Activated T-helper 9 cell treated with anti-CD3 and anti-CD28 coated beads, Interleukin-2, amount 50 U/mL, for 16 hours (primary cell): ENCODE results near the gene TP73.
"Not testable (repeated sequence)": the region's sequence is repeated elsewhere in the genome, so short reads cannot be mapped to it uniquely, and the experiment has no call there.

Experiments used
- DNase-seq: peaks from one replicate; pipeline ENCODE4 v3.0.0-alpha.2; 2020; ENCODE audit warnings: low read depth

Gene TP73

DNA sequence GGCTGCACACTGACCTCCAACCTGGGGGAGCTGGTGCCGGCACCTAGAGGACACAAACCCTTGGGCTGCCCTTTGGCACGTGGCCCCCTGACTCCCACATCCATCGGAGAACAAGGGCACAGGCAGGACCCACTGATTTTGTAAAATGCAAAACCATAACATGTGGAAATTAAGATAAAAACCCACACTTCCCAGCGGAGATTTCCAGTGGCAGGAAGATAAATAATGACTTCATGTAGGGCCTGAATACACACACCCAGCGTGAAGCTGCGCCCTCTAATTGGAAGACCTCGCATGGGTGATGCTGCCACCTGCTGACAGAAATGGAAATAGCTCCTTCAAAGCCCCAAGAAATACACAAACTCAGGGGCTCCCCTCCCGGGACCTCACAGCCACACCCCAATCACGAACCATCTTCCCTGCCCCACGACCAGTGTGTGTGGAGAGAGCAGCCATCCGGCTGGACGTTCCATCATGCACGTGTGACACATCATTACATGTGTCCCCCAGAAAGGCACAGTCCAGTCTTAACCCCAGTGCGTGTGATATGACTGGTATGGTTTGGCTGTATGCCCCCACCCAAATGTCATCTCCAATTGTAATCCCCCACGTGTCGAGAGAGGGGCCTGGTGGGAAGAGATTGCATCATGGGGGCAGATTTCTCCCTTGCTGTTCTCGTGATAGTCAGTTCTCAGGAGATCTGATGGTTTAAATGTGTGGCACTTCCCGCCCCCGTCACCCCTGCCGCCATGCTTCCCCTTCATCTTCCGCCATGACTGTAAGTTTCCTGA, 33.2 kb upstream of the TP73 start:
- DNase-seq = peak; percentile 53

DNA sequence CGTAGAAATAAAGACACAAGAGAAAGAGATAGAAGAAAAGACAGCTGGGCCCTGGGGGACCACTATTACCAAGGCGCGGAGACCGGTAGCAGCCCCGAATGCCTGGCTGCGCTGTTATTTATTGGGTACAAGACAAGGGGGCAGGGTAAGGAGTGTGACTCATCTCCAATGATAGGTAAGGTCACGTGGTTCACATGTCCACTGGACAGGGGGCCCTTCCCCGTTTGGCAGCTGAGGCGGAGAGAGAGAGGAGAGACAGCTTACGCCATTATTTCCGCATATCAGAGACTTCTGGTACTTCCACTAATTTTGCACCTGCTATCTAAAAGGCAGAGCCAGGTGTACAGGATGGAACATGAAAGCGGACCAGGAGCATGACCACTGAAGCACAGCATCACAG, 31.6 kb upstream of the TP73 start:
- no peak for DNase-seq

DNA sequence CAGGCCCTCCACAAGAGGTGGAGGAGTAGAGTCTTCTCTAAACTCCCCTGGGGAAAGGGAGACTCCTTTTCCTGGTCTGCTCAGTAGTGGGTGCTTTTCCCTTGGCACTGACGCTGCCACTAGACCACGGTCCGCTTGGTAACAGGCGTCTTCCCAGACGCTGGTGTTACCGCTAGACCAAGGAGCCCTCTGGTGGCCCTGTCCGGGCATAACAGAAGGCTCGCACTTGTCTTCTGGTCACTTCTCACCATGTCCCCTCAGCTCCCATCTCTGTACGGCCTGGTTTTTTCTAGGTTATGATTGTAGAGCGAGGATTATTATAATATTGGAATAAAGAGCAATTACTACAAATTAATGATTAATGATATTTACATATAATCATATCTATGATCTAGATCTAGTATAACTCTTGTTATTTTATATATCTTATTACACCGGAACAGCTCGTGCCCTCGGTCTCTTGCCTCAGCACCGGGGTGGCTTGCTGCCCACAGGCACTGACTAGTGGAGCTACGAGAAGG, 31.1 kb upstream of the TP73 start:
- not testable (repeated sequence) for DNase-seq

DNA sequence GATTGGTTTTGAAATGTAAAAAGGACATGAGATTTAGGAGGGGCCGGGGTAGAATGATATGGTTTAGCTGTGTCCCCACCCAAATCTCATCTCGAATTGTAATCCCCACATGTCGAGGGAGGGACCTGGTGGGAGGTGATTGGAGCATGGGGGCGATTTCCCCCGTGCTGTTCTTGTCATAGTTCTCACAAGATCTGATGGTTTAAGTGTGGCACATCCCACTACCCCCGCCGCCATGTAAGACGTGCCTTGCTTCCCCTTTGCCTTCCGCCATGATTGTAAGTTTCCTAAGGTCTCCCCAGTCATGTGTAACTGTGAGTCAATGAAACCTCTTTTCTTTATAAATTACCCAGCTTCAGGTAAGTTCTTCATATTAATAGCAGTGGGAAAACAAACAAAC, 30.2 kb upstream of the TP73 start:
- DNase-seq = not testable (repeated sequence)

DNA sequence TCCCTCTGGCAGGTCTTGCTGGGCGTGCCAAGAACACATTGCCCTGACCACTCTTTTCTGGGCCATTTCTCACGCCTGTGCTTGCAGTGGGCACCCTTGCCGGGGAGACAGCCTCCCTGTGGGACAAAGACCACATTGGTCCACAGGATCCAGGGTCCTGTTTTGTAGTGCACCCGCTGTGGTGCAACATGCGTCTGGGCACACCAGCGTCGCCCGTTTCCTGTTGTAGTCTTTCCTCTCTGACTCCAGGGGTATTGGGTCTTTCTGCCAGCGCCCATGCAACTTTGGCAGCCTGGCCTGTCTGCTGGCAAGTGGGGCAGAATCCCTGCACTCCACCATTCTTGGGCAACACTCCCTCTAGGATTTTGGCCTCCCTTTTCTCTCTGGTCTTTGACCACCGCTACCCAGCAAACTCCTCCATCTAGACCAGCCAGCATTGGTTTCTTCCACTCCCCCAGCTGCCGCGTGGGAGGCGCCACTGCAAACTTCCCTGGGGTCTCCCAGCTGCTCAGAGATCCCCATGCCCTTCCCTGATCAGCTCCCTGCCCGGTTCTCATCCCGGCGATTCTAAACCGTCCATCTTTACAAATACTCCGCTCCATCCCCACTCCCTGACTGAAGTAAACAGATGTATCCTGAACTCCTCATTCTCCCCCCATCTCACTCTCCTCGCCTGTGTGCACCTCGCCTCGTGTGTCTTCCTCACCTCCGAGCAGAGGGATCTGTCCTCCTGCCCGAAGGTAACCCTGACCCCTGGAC, 28.7 kb upstream of the TP73 start:
- no peak for DNase-seq

DNA sequence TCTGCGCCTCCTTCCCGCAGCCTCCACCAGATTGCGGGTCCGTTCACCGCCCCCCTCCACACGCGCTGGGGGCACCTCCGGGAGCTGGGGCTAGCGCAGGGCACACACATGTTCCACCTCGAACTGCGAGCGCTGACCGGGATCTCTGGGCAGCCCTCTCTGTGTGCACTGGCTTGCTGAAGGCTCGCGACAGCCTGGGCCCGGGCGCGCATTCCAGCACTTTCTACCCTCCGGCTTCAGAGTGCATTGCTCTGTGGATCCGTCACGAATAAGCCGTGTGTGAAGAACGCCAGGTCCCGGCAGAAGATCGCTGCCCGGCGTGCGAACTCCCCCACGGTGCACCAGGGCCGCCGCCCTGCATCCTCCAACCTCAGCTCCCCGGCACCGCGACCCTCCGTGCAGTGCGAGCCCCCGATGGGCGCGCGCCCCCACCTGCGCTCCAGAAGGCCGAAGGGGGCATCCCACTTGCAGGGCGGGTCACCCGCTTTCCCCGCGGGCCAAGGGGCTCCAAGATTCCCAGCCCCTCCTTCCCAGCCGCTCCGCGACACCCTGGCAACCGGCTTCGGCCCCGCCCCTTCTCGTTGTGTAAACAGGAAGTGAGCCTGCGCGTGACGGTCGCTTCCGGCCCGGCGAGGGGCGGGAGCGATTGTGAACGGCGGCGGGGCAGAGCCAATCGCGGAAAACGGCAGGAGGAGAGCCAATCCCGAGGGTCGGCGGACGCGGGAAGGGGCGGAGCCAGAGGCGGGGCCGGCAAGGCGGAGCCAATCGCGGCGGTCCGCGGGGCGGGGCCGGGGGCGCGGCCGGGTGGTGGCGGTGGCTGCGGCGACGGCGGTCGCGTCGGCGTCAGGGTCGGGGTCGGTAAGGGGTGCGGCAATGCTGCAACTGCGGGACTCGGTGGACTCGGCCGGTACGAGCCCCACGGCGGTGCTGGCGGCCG, 27.8 kb upstream of the TP73 start, which contains the start of gene TPRG1L:
TPRG1L (plus strand) TSS at position 816 of the 937 bp plus-strand sequence; CDS start at position 874, 58 bp downstream.
- DNase-seq = peak; percentile 99

DNA sequence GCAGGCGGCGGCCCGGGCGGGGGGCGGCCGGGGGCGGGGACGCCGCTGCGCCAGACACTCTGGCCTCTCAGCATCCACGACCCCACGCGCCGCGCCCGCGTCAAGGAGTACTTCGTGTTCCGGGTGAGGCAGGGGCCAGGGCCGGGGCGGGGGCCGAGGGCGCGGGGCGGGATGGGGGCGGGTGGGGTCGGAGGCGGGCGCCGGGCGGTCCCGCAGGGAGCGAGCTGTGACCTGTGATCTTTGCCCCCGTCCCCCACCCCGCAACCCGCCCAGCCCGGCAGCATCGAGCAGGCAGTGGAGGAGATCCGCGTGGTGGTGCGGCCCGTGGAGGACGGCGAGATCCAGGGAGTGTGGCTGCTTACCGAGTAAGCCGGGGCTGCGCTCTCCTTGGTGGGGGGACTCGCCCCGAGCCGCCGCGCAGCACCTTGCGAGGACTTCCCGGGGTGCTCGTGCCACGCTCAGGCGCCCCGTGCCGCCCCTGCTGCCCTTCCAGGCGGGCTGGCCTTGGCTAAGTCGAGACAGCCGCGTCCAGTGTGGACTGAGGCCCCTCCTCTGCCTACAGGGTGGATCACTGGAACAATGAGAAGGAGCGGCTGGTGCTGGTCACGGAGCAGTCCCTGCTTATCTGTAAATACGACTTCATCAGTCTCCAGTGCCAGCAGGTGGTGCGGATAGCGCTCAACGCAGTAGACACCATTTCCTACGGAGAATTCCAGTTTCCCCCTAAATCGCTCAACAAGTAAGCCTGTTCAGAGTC, 27.0 kb upstream of the TP73 start:
- DNase-seq = no peak

DNA sequence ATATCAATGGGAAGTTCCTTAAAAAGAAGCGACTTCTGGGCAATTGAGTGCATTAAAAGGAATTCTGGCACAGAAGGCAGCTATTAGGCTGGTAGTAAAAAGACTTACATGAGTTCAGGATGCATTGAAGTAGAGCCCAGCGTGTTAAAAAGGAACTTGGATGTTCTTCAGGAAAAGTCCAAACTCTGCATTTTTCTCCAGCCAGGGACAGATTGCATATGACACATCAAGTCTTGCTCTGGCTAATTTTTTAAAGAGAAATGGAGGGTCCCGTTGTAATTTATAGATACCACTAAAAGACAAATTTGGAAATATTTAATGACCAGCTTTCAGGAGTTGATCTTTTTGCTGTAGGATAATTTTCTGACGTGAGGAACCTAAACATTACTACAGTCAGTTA, 26.3 kb upstream of the TP73 start:
- no peak for DNase-seq

DNA sequence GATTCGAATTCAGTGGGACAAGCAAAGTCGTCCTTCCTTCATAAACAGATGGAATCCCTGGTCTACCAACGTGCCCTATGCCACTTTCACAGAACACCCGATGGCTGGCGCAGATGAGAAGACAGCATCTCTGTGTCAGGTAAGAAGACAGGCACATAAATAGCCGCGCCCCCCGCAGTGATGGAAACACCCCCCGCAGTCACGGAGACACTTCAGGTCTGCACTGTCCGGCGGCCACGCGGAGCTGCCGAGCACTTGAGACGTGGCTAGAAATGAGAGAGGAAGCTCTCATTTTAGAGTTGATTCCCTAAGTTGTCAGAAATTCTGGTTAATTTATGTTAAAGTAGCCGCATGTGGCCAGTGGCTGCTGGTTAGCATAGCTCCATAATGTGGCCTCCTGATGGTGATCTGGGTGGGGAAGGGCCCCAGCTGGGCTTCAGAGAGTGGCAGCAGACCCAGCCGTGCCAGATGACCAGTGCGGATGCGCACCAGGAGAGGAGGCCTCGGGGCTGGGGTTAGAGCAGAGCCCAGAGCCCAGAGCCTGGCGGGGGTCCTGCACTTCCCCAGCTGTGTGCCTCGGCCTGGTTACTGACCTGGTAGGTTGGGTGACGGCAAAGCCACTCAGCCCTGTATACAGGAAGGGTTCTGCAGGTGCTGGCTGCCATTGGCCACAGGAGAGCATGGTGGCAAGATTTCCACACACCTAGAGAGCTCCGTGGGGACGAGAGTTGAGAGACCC, 24.6 kb upstream of the TP73 start:
- DNase-seq = no peak

DNA sequence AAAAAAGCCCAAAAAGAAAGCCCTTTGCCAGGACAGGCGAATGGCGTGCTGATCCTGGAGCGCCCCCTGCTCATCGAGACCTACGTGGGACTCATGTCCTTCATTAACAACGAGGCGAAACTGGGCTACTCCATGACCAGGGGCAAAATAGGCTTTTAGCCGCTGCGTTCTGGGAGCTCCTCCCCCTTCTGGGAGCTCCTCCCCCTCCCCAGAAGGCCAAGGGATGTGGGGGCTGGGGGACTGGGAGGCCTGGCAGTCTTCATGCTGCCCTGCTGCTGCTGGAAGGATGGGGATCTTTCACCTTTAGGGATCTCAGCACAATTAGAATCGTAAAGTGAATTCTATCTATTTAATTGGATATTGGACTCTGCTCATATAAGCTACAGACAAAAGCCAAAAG, 23.9 kb upstream of the TP73 start:
- no peak for DNase-seq

DNA sequence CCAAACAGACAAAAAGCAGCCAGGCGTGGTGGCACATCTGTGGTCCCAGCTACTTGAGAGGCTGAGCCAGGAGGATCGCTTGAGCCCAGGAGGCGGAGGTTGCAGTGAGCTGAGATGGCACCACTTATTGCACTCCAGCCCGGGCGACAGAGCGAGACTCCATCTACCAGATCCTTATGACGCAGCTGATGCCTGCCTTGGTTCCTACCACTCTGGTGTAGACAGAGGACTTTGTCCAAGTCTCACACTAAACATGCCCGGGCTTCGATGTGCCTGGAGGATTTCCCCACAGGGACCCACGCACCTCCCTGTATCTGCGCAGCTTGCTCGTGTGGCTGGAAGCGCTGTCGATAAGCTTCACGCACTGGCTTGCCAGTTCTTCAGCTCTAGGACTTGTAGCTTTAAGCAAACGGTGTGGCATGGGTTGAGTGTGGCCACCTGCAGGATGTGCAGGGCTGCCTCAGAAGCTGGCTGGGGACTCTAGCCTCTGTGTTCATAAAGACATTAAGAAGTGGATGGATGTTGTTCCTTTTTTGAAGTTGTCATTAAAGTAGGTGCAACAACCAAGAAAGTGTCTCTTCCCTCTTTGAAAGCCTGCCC, 22.7 kb upstream of the TP73 start:
- no peak for DNase-seq

DNA sequence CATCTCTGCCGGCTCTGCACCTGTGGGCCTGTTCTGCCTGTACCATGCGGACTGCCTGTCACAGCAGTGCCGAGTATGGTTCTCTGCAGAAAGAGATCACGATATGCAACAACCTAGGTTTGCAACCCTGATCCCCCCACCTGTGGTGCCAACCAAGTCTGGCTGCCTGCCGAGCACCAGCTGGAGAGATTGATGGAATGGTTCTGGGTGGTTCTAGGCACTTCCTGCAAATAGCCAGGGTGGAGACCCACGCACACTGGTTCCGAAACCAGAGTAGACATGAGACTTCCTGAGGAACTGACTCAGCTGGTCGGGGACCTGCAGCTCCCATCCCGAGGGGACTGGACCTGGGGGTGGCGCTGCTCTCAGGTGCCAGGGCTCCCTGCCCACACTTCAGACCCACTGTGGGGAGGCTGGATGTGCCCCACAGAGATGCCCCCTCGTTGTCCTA, 22.1 kb upstream of the TP73 start:
- no peak for DNase-seq

DNA sequence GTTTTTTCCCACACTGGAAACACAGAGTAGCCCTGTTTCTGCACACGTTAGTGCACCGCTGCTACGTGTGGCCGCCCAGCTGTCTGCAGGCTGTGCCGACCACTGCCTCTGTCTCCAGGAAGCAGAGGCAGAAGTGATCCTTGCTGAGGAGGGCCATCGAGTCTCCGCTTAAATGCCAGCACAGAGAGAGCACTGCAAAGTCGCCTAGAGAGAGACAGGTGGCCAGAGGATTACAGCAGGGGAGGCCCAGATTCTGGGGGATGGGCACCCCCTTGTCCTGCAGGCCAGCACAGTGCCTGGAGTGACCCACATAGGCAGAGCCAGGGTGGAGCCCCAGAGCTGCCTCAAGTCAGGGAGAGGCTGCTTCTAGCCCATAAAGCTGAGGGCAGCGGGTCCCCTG, 21.4 kb upstream of the TP73 start:
- no peak for DNase-seq

DNA sequence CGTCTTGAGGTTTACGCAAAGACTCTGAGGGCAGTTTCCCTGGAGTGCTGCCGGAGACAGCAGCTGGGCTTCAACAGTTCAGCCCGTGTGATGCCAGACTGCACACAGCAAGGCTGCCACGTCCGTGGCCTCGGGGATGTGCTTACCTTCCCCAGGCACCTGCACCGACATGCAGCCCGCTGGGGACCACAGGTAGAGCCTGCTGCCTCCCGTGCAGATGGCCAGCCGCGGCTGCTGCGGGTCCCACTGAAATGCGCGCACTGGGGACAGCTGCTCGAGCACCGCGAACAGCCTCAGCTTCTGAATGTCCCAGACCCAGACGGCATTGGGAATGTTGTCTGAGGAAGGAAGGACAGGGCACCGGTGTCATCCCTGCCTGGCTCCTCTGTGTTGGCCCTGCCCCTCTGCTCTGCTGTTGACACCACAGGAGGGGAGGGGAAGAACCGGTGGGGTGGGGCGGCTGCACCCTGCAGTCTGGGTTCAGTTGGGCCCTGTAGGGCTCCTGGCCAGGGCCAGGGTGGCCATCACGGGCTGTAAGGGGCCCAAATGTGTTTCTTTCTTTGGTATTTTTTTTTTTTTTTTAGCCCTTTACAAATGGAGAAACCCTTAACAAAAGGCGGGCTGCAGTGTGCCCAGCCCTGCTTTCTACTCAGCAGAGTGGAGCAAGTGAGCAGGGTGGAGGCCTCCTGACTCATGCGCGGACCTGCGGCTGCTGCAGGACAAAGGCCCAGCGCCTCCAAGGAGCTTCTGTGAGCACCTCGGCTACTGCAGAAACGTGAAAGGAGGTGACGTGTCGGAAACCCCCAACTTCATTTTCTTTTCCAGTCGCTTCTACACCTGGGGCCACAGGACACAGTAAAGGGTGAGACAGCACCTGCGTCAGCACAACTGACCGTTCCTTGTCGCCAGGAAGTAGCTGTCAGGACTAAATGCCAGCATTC, 20.7 kb upstream of the TP73 start:
- DNase-seq = no peak

DNA sequence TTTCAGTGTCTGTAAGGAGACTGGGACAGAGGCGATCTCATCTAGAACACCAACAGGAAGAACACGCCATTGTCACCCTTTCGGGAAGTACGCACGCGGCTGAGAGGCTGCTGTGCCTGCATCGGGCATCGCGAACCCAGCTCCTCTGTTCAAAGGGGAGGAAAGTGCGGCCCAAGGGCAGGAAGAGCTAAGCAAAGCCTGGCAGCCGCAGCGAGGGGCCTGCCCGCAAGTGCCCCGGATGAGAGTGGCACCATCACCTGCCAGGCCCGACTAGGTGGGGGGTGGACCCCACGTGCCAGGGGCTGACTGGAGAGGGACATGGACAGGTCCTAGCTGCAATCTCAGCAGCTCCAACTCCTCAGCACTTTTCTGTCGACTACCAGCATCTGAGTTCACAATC, 20.0 kb upstream of the TP73 start:
- no peak for DNase-seq

DNA sequence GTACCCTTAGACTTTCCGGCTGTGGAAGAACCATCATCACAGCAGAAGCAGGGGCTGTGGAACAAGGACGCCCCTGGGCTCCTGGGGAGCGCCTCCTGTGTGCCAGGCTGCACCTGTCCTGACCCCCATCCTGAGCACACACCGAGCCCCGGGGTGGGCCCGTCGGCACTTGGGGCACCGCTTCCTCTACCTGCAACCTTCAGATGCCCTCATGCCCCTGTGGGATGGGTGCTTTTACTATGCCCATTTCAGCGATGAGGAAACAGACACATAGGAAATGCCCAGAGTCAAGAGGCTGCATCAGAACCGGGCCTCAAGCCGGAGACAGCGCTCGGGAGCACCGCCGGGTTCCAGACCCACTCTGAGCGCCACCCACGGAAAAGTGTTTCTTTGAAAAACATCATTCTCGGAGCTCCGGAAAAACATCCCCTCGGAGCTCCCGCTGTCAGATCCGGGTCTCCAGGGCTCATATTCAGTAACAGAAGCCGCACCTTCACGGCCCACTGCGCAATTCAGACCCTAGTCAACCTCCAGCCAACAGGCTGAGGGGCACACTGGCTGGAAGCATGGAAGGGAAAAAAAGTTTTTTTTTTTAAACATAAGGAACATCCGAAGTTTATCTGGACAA, 19.5 kb upstream of the TP73 start:
- DNase-seq = no peak

DNA sequence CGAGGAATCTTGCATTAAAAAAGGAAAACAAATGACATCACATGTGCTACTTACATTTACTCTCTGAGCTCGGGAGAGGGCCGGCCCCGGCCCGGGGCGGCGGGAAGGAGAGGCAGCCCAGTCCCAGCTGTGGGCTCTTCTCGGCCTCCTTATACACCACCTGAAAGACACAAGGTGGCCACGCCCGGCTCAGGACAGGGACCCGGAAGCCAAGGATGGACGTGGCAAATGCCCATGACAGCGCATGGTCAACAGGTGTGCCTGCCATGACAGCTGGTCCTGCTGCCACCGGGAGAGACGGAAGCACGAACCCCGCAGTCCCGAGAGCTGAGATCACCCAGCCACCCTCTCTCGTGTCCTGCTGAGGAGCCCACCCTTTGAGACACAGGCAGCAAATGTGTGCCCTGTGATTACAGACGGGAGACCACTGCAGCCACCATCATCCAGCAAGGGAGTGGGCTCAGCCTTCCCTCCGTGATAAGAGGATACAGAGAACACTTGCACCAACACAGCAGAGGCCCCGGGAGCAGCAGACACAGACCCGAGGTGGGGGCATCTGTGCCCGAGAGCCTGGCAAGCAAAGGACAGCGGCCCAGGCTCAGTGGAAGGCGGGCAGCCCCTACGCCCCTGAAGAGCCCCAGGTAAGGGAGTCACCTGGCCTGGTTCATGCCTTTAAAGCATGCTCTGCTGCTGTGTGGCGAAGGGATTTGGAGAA, 18.8 kb upstream of the TP73 start:
- no peak for DNase-seq
